Neutrophil (primary cell): ENCODE data around the gene SMYD3.
"Not testable (repeated sequence)": the region's sequence is repeated elsewhere in the genome, so short reads cannot be mapped to it uniquely, and the experiment has no call there.

Source experiments
- H3K27ac ChIP-seq: fragments of 200-600 bp; sonication (generic); 2 replicates; pipeline ENCODE4 v1.5.1; 2016; ENCODE audit warnings: mild to moderate bottlenecking, moderate library complexity
- H3K27me3 ChIP-seq: fragments of 200-600 bp; sonication (generic); 2 replicates; pipeline ENCODE4 v1.6.0; 2016; ENCODE audit warnings: mild to moderate bottlenecking
- H3K36me3 ChIP-seq: fragments of 200-600 bp; sonication (generic); 2 replicates; pipeline ENCODE4 v1.5.1; 2017
- H3K4me1 ChIP-seq, 2 experiments: fragments of 200-600 bp in 1 of 2; sonication (generic) in 1 of 2; 1 replicate in 1 of 2; 2 replicates in 1 of 2; pipeline versions ENCODE4 v1.5.1 to v1.6.1; 2013 to 2016; ENCODE audit warnings: low read depth in 1 of 2, low read length in 1 of 2, mild to moderate bottlenecking in 1 of 2, moderate library complexity in 1 of 2; ENCODE audit not compliant: control insufficient read depth in 1 of 2, insufficient read depth in 1 of 2
- H3K4me3 ChIP-seq, 2 experiments: fragments of 200-600 bp in 1 of 2; sonication (generic) in 1 of 2; 1 replicate in 1 of 2; 2 replicates in 1 of 2; pipeline ENCODE4 v1.5.1; 2013 to 2016; ENCODE audit warnings: low read depth in 1 of 2, low read length in 1 of 2, mild to moderate bottlenecking in 1 of 2, moderate library complexity in 1 of 2
- H3K9me3 ChIP-seq: fragments of 200-600 bp; sonication (generic); 2 replicates; pipeline ENCODE4 v1.5.1; 2016
- CTCF ChIP-seq: fragments of 200-600 bp; sonication (generic); IDR thresholded peaks from 2 replicates; pipeline ENCODE4 v1.5.1; 2016; ENCODE audit warnings: antibody characterized with exemption

The SMYD3 gene

GRCh38 chr1:245777752-245778151, 729.3 kb downstream of the SMYD3 start:
- no peak overlapping the region for H3K27ac ChIP-seq
- no peak overlapping the region for H3K4me3 ChIP-seq
- no peaks in the 10 kb centered on the region for H3K9me3 ChIP-seq
- no peaks in the 10 kb centered on the region for H3K36me3 ChIP-seq
- H3K4me1 ChIP-seq = no peaks in the 10 kb centered on the region
- no peaks in the 10 kb centered on the region for H3K27me3 ChIP-seq
- TF ChIP-seq CTCF = no peak

GRCh38 chr1:245776694-245777332, 730.3 kb downstream of the SMYD3 start:
- H3K36me3 ChIP-seq = no peaks in the 10 kb centered on the region
- no peak overlapping the region for H3K4me3 ChIP-seq
- TF ChIP-seq CTCF = no peak
- H3K27me3 ChIP-seq = no peaks in the 10 kb centered on the region
- no peaks in the 10 kb centered on the region for H3K9me3 ChIP-seq
- no peak overlapping the region for H3K27ac ChIP-seq
- H3K4me1 ChIP-seq = no peaks in the 10 kb centered on the region

- H3K4me1 ChIP-seq = no peaks in the 10 kb centered on the region
- no peaks in the 10 kb centered on the region for H3K27me3 ChIP-seq
- TF ChIP-seq CTCF = no peak
- no peak overlapping the region for H3K27ac ChIP-seq
- H3K36me3 ChIP-seq = no peaks in the 10 kb centered on the region
- H3K4me3 ChIP-seq = no peak overlapping the region
- H3K9me3 ChIP-seq = no peaks in the 10 kb centered on the region
Observed at GRCh38 chr1:245776139-245776538, 730.9 kb downstream of the SMYD3 start.

- H3K4me1 ChIP-seq, H3K27ac ChIP-seq, H3K36me3 ChIP-seq, H3K9me3 ChIP-seq, H3K4me3 ChIP-seq, H3K27me3 ChIP-seq: not testable (repeated sequence)
Observed at GRCh38 chr1:245774931-245775330, 732.1 kb downstream of the SMYD3 start.

- no peaks in the 10 kb centered on the region for H3K27me3 ChIP-seq
- H3K9me3 ChIP-seq = no peaks in the 10 kb centered on the region
- no peaks in the 10 kb centered on the region for H3K36me3 ChIP-seq
- TF ChIP-seq CTCF = no peak
- H3K27ac ChIP-seq = no peak overlapping the region
- no peak overlapping the region for H3K4me3 ChIP-seq
- no peaks in the 10 kb centered on the region for H3K4me1 ChIP-seq
Observed at GRCh38 chr1:245774196-245774595, 732.9 kb downstream of the SMYD3 start.

GRCh38 chr1:245773344-245773743, 733.7 kb downstream of the SMYD3 start:
- H3K27ac ChIP-seq = no peak overlapping the region
- no peaks in the 10 kb centered on the region for H3K4me1 ChIP-seq
- H3K36me3 ChIP-seq = no peaks in the 10 kb centered on the region
- no peak for TF ChIP-seq CTCF
- H3K4me3 ChIP-seq = no peak overlapping the region
- no peaks in the 10 kb centered on the region for H3K27me3 ChIP-seq
- H3K9me3 ChIP-seq = no peaks in the 10 kb centered on the region
